Esophagus squamous epithelium (tissue), 5 donors: ENCODE measurements around the gene WDR19. TPM values are rescaled to one million over a fixed set of nuclear protein-coding genes. Genes with fewer than 3 reads are reported as not detected.

ENCODE experiments used
- DNase-seq: peaks from one replicate; lab custom pipeline; 2025; lab: John Stamatoyannopoulos, UW
- H3K27ac ChIP-seq, 4 donors: fragments of 200-600 bp; sonication (generic); one replicate each; pipeline ENCODE4 v1.5.1; 2016 to 2019; ENCODE audit warnings: mild to moderate bottlenecking in 1 of 4
- H3K27me3 ChIP-seq, 4 donors: fragments of 200-600 bp; sonication (generic); 1 replicate in 3 of 4; 2 replicates in 1 of 4; pipeline versions ENCODE4 v1.5.1 to v1.6.0; 2017 to 2021; ENCODE audit warnings: antibody characterized with exemption in 1 of 4
- H3K36me3 ChIP-seq, 3 donors: fragments of 200-600 bp; sonication (generic); one replicate each; pipeline ENCODE4 v1.5.1; 2016 to 2019
- H3K4me1 ChIP-seq, 3 donors: fragments of 200-600 bp; sonication (generic); one replicate each; pipeline ENCODE4 v1.5.1; 2017 to 2019
- H3K4me3 ChIP-seq, 4 donors: fragments of 200-600 bp; sonication (generic); 1 replicate in 3 of 4; 2 replicates in 1 of 4; pipeline ENCODE4 v1.5.1; 2016 to 2019; ENCODE audit warnings: mild to moderate bottlenecking in 2 of 4, moderate library complexity in 1 of 4
- H3K9me3 ChIP-seq, 3 donors: fragments of 200-600 bp; sonication (generic); one replicate each; pipeline ENCODE4 v1.5.1; 2016 to 2019
- CTCF ChIP-seq, 6 experiments: fragments of 450-650 bp in 4 of 6; fragments of 200-600 bp in 2 of 6; sonication (generic) in 2 of 6; IDR thresholded peaks; one replicate each; pipeline ENCODE4 v1.5.1; 2016 to 2019; ENCODE audit warnings: antibody characterized with exemption in 6 of 6, mild to moderate bottlenecking in 4 of 6, moderate library complexity in 4 of 6
- POLR2A ChIP-seq, 4 donors: fragments of 450-650 bp; IDR thresholded peaks; one replicate each; pipeline ENCODE4 v1.6.1; 2017; ENCODE audit warnings: antibody characterized with exemption in 4 of 4, mild to moderate bottlenecking in 4 of 4, moderate library complexity in 3 of 4
- WGBS, 2 donors: methylation state at CpG; one replicate each; pipeline ENCODE4 v1.1.5; 2018; 5-methylcytosine and 5-hydroxymethylcytosine counted together
- intact Hi-C: fragments of 100-400 bp; cut with DNase I; formaldehyde crosslinking; loops from one replicate; pipeline ENCODE4 v1.15.0; 2022
- total RNA-seq, 4 donors: library from RNA; depleted of rRNA; stranded (reverse); fragments of >200 nt; gene quantifications; one replicate each; pipeline ENCODE4 v1.1.0, GENCODE V29; 2016
- donor health status: DM: yes; HTN: yes; CAD: no.

Gene WDR19
- total RNA-seq, 4 donors from 2014 or later: 9.1 to 34.7 (median 10.4) TPM

- no peak overlapping the region for H3K4me3 ChIP-seq
- H3K4me1 ChIP-seq: no peaks in the 10 kb centered on the region
- TF ChIP-seq CTCF (IDR thresholded peaks at IDR 0.05) (no peak), POLR2A (IDR thresholded peaks at IDR 0.05) (no peak)
- intact Hi-C loops: no loop called here
- no peaks in the 10 kb centered on the region for H3K36me3 ChIP-seq
- no peaks in the 10 kb centered on the region for H3K9me3 ChIP-seq
- H3K27me3 ChIP-seq: no peaks in the 10 kb centered on the region
- 91 to 97% methylated on average over 4 of the region's 4 CpGs for WGBS, 2 donors
- DNase-seq: no peak
- H3K27ac ChIP-seq: no peak overlapping the region
Measured at GRCh38 chr4:39154009-39154408, 28.3 kb upstream of the WDR19 start.

GRCh38 chr4:39157520-39157919, 24.8 kb upstream of the WDR19 start:
- Histone ChIP-seq H3K4me3 (no peak overlapping the region), H3K4me1 (no peaks in the 10 kb centered on the region)
- WGBS, 2 donors: 83 to 93% methylated on average over 2 of the region's 2 CpGs

GRCh38 chr4:39166177-39166576, 16.2 kb upstream of the WDR19 start:
- no peak for DNase-seq
- WGBS, 2 donors: 50 to 58% methylated on average over 3 of the region's 3 CpGs
- TF ChIP-seq POLR2A (IDR thresholded peaks at IDR 0.05) (no peak), CTCF (IDR thresholded peaks at IDR 0.05) (no peak)
- Histone ChIP-seq H3K9me3 (no peaks in the 10 kb centered on the region), H3K36me3 (no peaks in the 10 kb centered on the region), H3K27ac (no peak overlapping the region), H3K4me3 (no peak overlapping the region), H3K4me1 (no peaks in the 10 kb centered on the region), H3K27me3 (no peaks in the 10 kb centered on the region)
- intact Hi-C loops: no loop called here

More at GRCh38 chr4:39157520-39157919, 24.8 kb upstream of the WDR19 start:
- intact Hi-C loops: no loop called here
- Histone ChIP-seq H3K9me3 (no peaks in the 10 kb centered on the region), H3K36me3 (no peaks in the 10 kb centered on the region), H3K27me3 (no peaks in the 10 kb centered on the region), H3K27ac (no peak overlapping the region)
- TF ChIP-seq CTCF (IDR thresholded peaks at IDR 0.05) (no peak), POLR2A (IDR thresholded peaks at IDR 0.05) (no peak)
- no peak for DNase-seq

- 83 to 89% methylated on average over 2 to 7 of the region's 7 CpGs for WGBS, 2 donors
- intact Hi-C loops: no loop called here
Measured at GRCh38 chr4:39166669-39167068, 15.7 kb upstream of the WDR19 start.

GRCh38 chr4:39169426-39169825, 12.9 kb upstream of the WDR19 start:
- H3K4me3 ChIP-seq: no peak overlapping the region
- no peak overlapping the region for H3K27ac ChIP-seq
- H3K4me1 ChIP-seq: no peaks in the 10 kb centered on the region
- no peaks in the 10 kb centered on the region for H3K36me3 ChIP-seq
- H3K9me3 ChIP-seq: no peaks in the 10 kb centered on the region
- WGBS, 2 donors: 38 to 59% methylated on average over 2 to 3 of the region's 3 CpGs
- TF ChIP-seq POLR2A (IDR thresholded peaks at IDR 0.05): no peak
- TF ChIP-seq CTCF (IDR thresholded peaks at IDR 0.05): no peak
- DNase-seq: no peak
- intact Hi-C loops: no loop called here
- H3K27me3 ChIP-seq: no peaks in the 10 kb centered on the region

More at GRCh38 chr4:39166669-39167068, 15.7 kb upstream of the WDR19 start:
- no peak for TF ChIP-seq CTCF (IDR thresholded peaks at IDR 0.05)
- H3K27me3 ChIP-seq: no peaks in the 10 kb centered on the region
- no peak overlapping the region for H3K27ac ChIP-seq
- H3K4me1 ChIP-seq: no peaks in the 10 kb centered on the region
- no peaks in the 10 kb centered on the region for H3K9me3 ChIP-seq
- no peak for DNase-seq
- H3K4me3 ChIP-seq: no peak overlapping the region
- H3K36me3 ChIP-seq: no peaks in the 10 kb centered on the region
